Endothelial cell of umbilical vein (primary cell): ENCODE data around the gene DAB2IP. TPM values are rescaled to one million over a fixed set of nuclear protein-coding genes. Genes with fewer than 3 reads are reported as not detected.

Source experiments
- BruUV-seq: library from RNA; stranded (reverse); fragments of 400-500 nt; replicated peaks from 2 replicates; lab custom pipeline; 2021; lab: Mats Ljungman, UMichigan
- CTCF ChIA-PET: fragments of 300-600, 350-600 bp; sonication (Branson Sonifier 250); formaldehyde crosslinking; loops from one replicate; lab custom pipeline; 2021; ENCODE audit warnings: antibody characterized with exemption, inconsistent platforms; lab: Charles Lee
- POLR2A ChIA-PET: fragments of 300-600, 350-600 bp; sonication (Branson Sonifier 250); formaldehyde crosslinking; loops from one replicate; lab custom pipeline; 2021; ENCODE audit warnings: antibody characterized with exemption, inconsistent platforms; lab: Charles Lee
- DNase-seq: peaks from one replicate; pipeline ENCODE4 v3.0.0-alpha.2; 2011; ENCODE audit warnings: low read depth, low spot score
- FAIRE-seq: peaks from 2 replicates; lab custom pipeline; 2011; peaks lifted over from hg19 to GRCh38; lab: Jason Lieb, UNC
- H2AFZ ChIP-seq: 2 replicates; pipeline ENCODE4 v1.6.0; 2012; ENCODE audit warnings: low read depth, low read length, control low read depth, inconsistent platforms
- H3K27ac ChIP-seq: 2 replicates; pipeline ENCODE4 v1.5.1; 2011; ENCODE audit warnings: low read depth, mild to moderate bottlenecking, control low read depth, low read length, moderate library complexity; ENCODE audit not compliant: insufficient read depth
- H3K27me3 ChIP-seq, 2 experiments: 2 replicates each; pipeline versions ENCODE4 v1.6.0 to v1.6.1; 2011; ENCODE audit warnings: low read length in 2 of 2, mixed read lengths in 1 of 2; ENCODE audit not compliant: control insufficient read depth in 2 of 2, insufficient read depth in 2 of 2
- H3K36me3 ChIP-seq, 2 experiments: 2 replicates in 1 of 2; 3 replicates in 1 of 2; pipeline ENCODE4 v1.5.1; 2011; ENCODE audit warnings: low read length in 2 of 2, mild to moderate bottlenecking in 1 of 2, moderate library complexity in 1 of 2; ENCODE audit not compliant: control insufficient read depth in 2 of 2, insufficient read depth in 2 of 2; ENCODE audit errors: extremely low read depth in 1 of 2
- H3K4me1 ChIP-seq: 3 replicates; pipeline ENCODE4 v1.5.1; 2011; ENCODE audit warnings: mild to moderate bottlenecking, low read length; ENCODE audit not compliant: control insufficient read depth, insufficient read depth; ENCODE audit errors: extremely low read depth
- H3K4me2 ChIP-seq: 2 replicates; pipeline ENCODE4 v1.6.1; 2011; ENCODE audit warnings: low read length, control low read depth, mixed read lengths; ENCODE audit not compliant: insufficient read depth
- H3K4me3 ChIP-seq, 3 experiments: fragments of 200-600 bp in 1 of 3; sonication (generic), shearing (Covaris generic) in 1 of 3; replicated peaks in 1 of 3; 2 replicates each; pipeline ENCODE4 v1.5.1; 2011 to 2016; ENCODE audit warnings: control low read depth in 3 of 3, low read length in 3 of 3, mild to moderate bottlenecking in 2 of 3, inconsistent platforms in 1 of 3, low read depth in 1 of 3, moderate library complexity in 1 of 3; ENCODE audit not compliant: insufficient read depth in 1 of 3
- H3K79me2 ChIP-seq: 2 replicates; pipeline ENCODE4 v1.6.0; 2012; ENCODE audit warnings: low read length, inconsistent platforms; ENCODE audit not compliant: control insufficient read depth, insufficient read depth
- H3K9ac ChIP-seq: replicated peaks from 2 replicates; pipeline ENCODE3; 2011; ENCODE audit warnings: low read length, control low read depth; ENCODE audit not compliant: insufficient read depth; ENCODE audit errors: extremely low read depth
- H3K9me1 ChIP-seq: replicated peaks from 3 replicates; pipeline ENCODE4 v1.6.0; 2011; ENCODE audit warnings: mild to moderate bottlenecking, low read length; ENCODE audit not compliant: control insufficient read depth, insufficient read depth; ENCODE audit errors: extremely low read depth
- H3K9me3 ChIP-seq: replicated peaks from 2 replicates; pipeline ENCODE4 v1.5.1; 2012; ENCODE audit warnings: low read length, inconsistent platforms; ENCODE audit not compliant: control insufficient read depth, insufficient read depth
- H4K20me1 ChIP-seq: replicated peaks from 2 replicates; pipeline ENCODE3; 2011; ENCODE audit warnings: mild to moderate bottlenecking, low read length; ENCODE audit not compliant: control insufficient read depth, insufficient read depth; ENCODE audit errors: extremely low read depth
- CTCF ChIP-seq, 2 donors: IDR thresholded peaks; 1 replicate in 1 of 2; 2 replicates in 1 of 2; pipeline ENCODE4 v1.5.1; 2011; ENCODE audit warnings: low read length in 2 of 2, mild to moderate bottlenecking in 2 of 2, moderate library complexity in 2 of 2, control low read depth in 1 of 2, inconsistent platforms in 1 of 2, low read depth in 1 of 2; ENCODE audit not compliant: insufficient read depth in 1 of 2; ENCODE audit errors: extremely low read depth in 1 of 2
- EZH2 ChIP-seq: IDR thresholded peaks from 2 replicates; pipeline ENCODE4 v1.6.1; 2012; ENCODE audit warnings: borderline replicate concordance, low read depth, mild to moderate bottlenecking, moderate library complexity, low read length, inconsistent platforms; ENCODE audit not compliant: severe bottlenecking
- FOS ChIP-seq: IDR thresholded peaks from 2 replicates; pipeline ENCODE4 v1.6.1; 2011; ENCODE audit warnings: mild to moderate bottlenecking, low read length, moderate library complexity, borderline replicate concordance; ENCODE audit not compliant: insufficient read depth
- GATA2 ChIP-seq: IDR thresholded peaks from 2 replicates; pipeline ENCODE4 v1.7.0; 2011; ENCODE audit warnings: low read depth, mild to moderate bottlenecking, moderate library complexity, mixed read lengths, low read length; ENCODE audit not compliant: insufficient read length, insufficient read depth
- JUN ChIP-seq: IDR thresholded peaks from 2 replicates; pipeline ENCODE4 v1.6.1; 2011; ENCODE audit warnings: borderline replicate concordance, low read depth; ENCODE audit not compliant: insufficient read length, insufficient read depth
- MAX ChIP-seq: IDR thresholded peaks from 2 replicates; pipeline ENCODE4 v1.6.1; 2011; ENCODE audit not compliant: insufficient read depth, insufficient read length
- MYC ChIP-seq: IDR thresholded peaks from one replicate; pipeline ENCODE4 v1.6.1; 2011; ENCODE audit warnings: mild to moderate bottlenecking, low read depth, low read length
- POLR2A ChIP-seq: IDR thresholded peaks from 2 replicates; pipeline ENCODE4 v1.6.1; 2012; ENCODE audit warnings: low read depth, mild to moderate bottlenecking, control low read depth, low read length
- POLR2AphosphoS5 ChIP-seq: IDR thresholded peaks from 2 replicates; pipeline ENCODE4 v1.6.1; 2012; ENCODE audit warnings: low read depth, mild to moderate bottlenecking, control low read depth, low read length, moderate library complexity; ENCODE audit not compliant: insufficient read depth
- dilution Hi-C: fragments of 300-500 bp; cut with MboI; formaldehyde crosslinking; loops from one replicate; pipeline ENCODE4 v1.15.0; 2019; ENCODE audit warnings: low sequenced_read_pairs; ENCODE audit not compliant: extremely low pct_ligation_motif_present
- intact Hi-C: fragments of 100-400 bp; cut with micrococcal nuclease; formaldehyde crosslinking; loops from one replicate; pipeline ENCODE4 v1.10.0; 2022
- polyA plus RNA-seq, 4 experiments: library from polyadenylated mRNA; depleted of rRNA in 3 of 4; stranded (reverse) in 3 of 4; unstranded in 1 of 4; fragments of >200 nt; gene quantifications; 2 replicates each; pipeline versions ENCODE4 v1.2.1 to v1.2.3, GENCODE V29; 2011 to 2012; ENCODE audit warnings: missing spikeins in 1 of 4
- total RNA-seq: library from RNA; stranded (reverse); gene quantifications from 2 replicates; pipeline ENCODE4 v1.2.3, GENCODE V29; 2021

Gene DAB2IP
- total and polyA plus RNA-seq, 2 donors (not counting 3 experiments of a cell fraction or from before 2014, with no cell fraction given): 29.2 to 53.6 TPM

DNA sequence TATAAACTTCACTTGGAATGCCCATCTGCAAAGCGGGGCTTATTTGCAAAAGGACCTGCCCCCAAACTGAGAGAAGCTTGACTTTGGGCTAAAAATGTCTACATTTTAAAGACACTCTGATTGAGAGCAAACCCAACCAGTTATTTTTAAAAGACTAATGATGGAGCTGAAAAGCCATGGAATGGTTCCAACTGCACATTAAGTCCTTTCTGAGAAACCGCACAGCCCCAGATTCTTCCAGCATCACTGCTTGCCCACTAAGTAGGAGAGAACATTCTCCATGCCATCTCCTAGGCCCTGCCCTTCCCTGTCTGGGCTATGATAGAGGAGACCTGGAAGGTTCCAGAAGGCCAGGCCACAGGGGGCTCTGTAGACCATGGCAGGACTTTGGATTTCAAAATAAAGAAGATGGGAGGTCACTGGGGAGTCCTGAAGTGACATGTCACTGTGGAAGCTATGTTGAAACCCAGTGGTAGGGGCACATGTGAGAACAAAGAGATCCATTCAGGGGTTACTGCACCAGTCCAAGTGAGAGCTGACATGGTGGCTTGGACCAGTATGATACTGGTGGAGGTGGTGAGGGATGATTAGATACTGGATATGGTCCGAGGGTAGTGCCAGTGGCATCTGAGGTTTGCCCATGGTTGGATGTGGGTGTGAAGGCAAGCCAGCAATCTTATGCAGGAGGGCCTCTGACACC, 179.2 kb downstream of the DAB2IP start:
- H3K27ac ChIP-seq: no peak overlapping the region
- TF ChIP-seq GATA2 (no peak), POLR2AphosphoS5 (no peak), MAX (no peak), FOS (no peak), CTCF (IDR thresholded peaks at IDR 0.05; ENCODE audit: extremely low read depth in 1 of 2, insufficient read depth in 1 of 2, low read depth in 1 of 2, low read length in 2 of 2) (no peak), EZH2 (no peak), POLR2A (no peak), JUN (no peak), MYC (no peak)
- H3K9me3 ChIP-seq: no peaks in the 10 kb centered on the region
- no peak overlapping the region for H2AFZ ChIP-seq
- no peak for DNase-seq
- no peaks in the 10 kb centered on the region for H3K27me3 ChIP-seq
- ChIA-PET CTCF (interaction anchor here (1.0 kb wide), 1 partner anchor 9 kb away, joined by 3 read pairs; no protein-coding TSS in a partner anchor), POLR2A (no interaction called here)
- H4K20me1 ChIP-seq: no peaks in the 10 kb centered on the region
- dilution Hi-C loops: no loop called here
- intact Hi-C loops: no loop called here
- no peaks in the 10 kb centered on the region for H3K79me2 ChIP-seq
- no peak overlapping the region for H3K4me3 ChIP-seq
- no peaks in the 10 kb centered on the region for H3K9me1 ChIP-seq
- FAIRE-seq: no peak
- no peak overlapping the region for H3K4me2 ChIP-seq
- no peaks in the 10 kb centered on the region for H3K4me1 ChIP-seq
- H3K36me3 ChIP-seq: no peaks in the 10 kb centered on the region
- no TSS peak for BruUV-seq
- no peak overlapping the region for H3K9ac ChIP-seq
